Erythroblast (primary cell): ENCODE results near the gene TNNI3K.

Source experiments
- GATA1 ChIP-seq: IDR thresholded peaks from 2 replicates; pipeline ENCODE4 v1.6.1; 2011; ENCODE audit warnings: low read depth, mild to moderate bottlenecking, control low read depth, low read length, moderate library complexity
- POLR2A ChIP-seq: IDR thresholded peaks from 2 replicates; pipeline ENCODE4 v1.6.1; 2011; ENCODE audit warnings: mild to moderate bottlenecking, low read length

DNA sequence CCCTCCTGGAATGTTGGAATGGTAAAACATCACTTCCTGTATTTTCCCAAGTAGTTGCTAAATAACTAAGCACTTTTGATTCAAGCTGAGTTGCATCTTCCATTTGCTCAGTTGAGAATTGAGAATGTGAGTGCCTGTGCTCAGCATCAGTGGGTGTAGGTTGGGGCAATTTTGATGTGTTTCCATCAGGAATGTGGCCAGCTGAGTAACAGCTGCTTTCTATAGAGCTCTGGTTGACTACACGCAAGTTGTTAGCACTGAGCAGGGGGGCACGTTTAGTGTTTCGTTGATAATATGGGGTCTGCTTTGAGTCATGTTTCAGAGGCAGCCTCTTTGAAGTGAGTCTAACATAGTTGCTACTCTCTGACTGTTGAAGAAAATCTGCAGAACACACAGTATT is 235.7 kb downstream of the TNNI3K start:
- no peak for TF ChIP-seq POLR2A
- TF ChIP-seq GATA1 = no peak
